GM10248 (cell line): Measurements from ENCODE around the gene CTNNA3.
"Not testable (repeated sequence)": the region's sequence is repeated elsewhere in the genome, so short reads cannot be mapped to it uniquely, and the experiment has no call there.

Experiments used
- CTCF ChIA-PET: fragments of 300-600 bp; sonication (Branson Sonifier 250); formaldehyde crosslinking; extraction: SDS; loops from one replicate; lab custom pipeline; 2021; ENCODE audit warnings: antibody characterized with exemption; lab: Yijun Ruan, JAX
- POLR2A ChIA-PET: fragments of 350-650 bp; sonication (Branson Sonifier 250); formaldehyde crosslinking; extraction: SDS; loops from one replicate; lab custom pipeline; 2020; ENCODE audit warnings: antibody characterized with exemption; lab: Yijun Ruan, JAX
- DNase-seq: peaks from one replicate; pipeline ENCODE4 v3.0.0; 2012; ENCODE audit errors: extremely low spot score
- TF ChIP-seq, protein P1 (sequence below): IDR thresholded peaks from 2 replicates; pipeline ENCODE4 v1.5.1; 2012; ENCODE audit warnings: mild to moderate bottlenecking, low read depth; ENCODE audit errors: extremely low read depth, missing control alignments, control extremely low read depth

CTNNA3 gene

DNA sequence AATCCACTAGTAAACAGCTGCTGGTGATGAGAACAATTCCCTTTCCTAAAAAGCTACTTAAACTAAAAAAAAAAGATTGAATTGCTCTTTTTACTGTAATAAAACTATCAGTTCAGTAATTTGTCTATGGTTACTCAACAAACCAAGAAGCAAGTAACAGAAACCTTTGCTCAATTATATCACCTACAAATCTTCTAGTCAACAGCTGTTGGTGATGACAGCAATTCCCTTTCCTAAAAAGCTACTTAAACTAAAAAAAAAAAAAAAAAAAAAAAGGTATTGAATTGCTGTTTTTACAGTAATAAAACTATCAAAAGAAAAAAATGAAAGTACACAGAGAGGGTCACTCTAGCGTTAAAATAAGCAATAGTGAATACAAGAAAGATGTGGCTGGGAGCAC is 158.1 kb downstream of the CTNNA3 start:
- POLR2A ChIA-PET: no interaction called here
- DNase-seq: no peak
- TF ChIP-seq, protein P1, sequence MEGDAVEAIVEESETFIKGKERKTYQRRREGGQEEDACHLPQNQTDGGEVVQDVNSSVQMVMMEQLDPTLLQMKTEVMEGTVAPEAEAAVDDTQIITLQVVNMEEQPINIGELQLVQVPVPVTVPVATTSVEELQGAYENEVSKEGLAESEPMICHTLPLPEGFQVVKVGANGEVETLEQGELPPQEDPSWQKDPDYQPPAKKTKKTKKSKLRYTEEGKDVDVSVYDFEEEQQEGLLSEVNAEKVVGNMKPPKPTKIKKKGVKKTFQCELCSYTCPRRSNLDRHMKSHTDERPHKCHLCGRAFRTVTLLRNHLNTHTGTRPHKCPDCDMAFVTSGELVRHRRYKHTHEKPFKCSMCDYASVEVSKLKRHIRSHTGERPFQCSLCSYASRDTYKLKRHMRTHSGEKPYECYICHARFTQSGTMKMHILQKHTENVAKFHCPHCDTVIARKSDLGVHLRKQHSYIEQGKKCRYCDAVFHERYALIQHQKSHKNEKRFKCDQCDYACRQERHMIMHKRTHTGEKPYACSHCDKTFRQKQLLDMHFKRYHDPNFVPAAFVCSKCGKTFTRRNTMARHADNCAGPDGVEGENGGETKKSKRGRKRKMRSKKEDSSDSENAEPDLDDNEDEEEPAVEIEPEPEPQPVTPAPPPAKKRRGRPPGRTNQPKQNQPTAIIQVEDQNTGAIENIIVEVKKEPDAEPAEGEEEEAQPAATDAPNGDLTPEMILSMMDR: no peak
- CTCF ChIA-PET: no interaction called here

DNA sequence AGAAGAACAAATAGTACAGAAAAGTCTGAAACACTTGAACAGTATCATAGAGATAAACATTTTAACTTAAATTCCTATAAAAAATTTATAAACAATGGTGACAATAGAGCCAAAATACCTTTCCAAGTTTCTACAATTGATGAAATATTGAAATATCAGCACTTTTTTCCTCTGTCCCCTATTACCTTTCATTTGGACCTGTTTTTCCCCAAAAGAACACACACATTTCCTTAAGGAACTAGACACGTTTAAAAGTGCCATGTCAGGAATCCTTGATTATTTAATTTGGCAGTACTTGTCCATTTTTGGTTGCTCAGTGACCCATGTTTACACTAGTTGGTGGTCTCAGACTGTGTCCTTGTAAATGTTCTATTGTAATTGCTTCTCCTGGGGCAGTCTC is 162.6 kb downstream of the CTNNA3 start:
- DNase-seq: no peak
- ChIA-PET CTCF (no interaction called here), POLR2A (no interaction called here)
- TF ChIP-seq, protein P1: no peak

DNA sequence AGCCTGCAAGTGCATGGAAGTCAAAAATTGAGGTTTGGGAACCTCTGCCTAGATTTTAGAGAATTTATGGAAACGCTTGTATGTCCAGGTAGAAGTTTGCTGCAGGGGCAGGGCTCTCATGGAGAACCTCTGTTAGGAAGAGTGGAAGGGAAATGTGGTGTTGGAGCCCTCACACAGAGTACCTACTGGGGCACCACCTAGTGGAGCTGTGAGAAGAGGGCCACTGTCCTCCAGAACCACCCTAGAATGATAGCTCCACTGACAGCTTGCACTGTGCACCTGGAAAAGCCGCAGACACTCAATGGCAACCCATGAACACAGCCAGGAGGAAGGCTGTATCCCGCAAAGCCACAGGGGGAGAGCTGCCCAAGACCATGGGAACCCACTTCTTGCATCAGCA is 165.0 kb downstream of the CTNNA3 start:
- CTCF ChIA-PET: interaction anchor here (2.3 kb wide), 1 partner anchor 10 kb away, joined by 9 read pairs; no protein-coding TSS in a partner anchor
- DNase-seq, POLR2A ChIA-PET: not testable (repeated sequence)

DNA sequence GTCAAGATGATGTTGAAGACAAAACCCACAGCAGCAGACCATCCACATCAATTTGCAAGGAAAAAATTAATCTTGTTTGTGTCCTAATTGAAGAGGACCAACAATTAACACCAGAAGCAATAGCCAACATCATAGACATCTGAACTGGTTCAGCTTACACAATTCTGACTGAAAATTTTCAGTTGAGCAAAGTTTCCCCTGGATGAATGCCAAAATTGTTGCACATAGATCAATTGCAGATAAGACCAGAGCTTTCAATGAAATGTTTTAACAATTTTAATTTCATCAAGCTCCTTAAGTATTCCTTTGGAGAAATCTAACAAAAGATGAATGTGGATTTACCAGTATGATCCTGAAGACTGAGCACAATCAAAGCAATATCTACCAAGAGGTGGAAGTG is 168.6 kb downstream of the CTNNA3 start:
- no peak for DNase-seq
- POLR2A ChIA-PET: no interaction called here
- CTCF ChIA-PET: no interaction called here
- TF ChIP-seq, protein P1: no peak

- ChIA-PET POLR2A (interaction anchor here (0.5 kb wide), 1 partner anchor 102 kb away, joined by 3 read pairs; no protein-coding TSS in a partner anchor), CTCF (interaction anchor here (0.6 to 2.3 kb wide), 14 partner anchors 10 to 1245 kb away, joined by 3 to 9 read pairs (median 4); no protein-coding TSS in a partner anchor)
- TF ChIP-seq, protein P1: no peak
- no peak for DNase-seq
Observed at GRCh38 chr10:67521546-67521945, 174.4 kb downstream of the CTNNA3 start.

DNA sequence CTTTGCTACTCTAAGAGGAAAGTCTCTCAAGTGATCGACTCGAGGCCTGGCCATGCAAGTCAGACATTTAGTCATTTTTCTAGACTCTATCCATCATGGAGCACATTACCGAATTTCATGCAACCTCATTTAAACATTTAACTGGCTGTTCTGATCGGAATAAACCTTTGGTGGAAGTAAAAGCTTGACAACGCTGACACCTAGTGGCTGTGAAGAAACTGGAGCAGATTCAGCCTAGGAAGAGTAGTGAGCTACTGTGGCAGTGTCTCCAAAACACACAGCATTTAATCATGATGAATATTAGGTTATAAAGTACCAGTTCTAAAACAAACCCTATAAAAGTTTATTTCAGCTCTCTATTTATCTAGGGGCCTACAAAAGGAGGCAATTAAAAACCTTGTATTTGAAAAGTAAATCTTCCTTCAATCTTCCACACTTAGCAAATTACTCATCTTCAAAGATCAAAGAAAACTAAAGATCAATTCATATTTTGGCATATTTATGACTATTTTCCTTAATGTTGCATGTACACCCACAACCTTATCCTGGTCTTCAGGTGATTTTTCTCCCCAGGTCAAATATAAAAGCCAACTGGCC is 175.0 kb downstream of the CTNNA3 start:
- peak; percentile 36 for DNase-seq
- POLR2A ChIA-PET: interaction anchor here (0.5 kb wide), 1 partner anchor 101 kb away, joined by 3 read pairs; no protein-coding TSS in a partner anchor
- TF ChIP-seq, protein P1: peak; percentile 84
- CTCF ChIA-PET: interaction anchor here (0.6 to 2.3 kb wide), 13 partner anchors 9 to 1245 kb away, joined by 3 to 9 read pairs (median 4); no protein-coding TSS in a partner anchor

GRCh38 chr10:67519434-67519833 is 176.6 kb downstream of the CTNNA3 start:
- ChIA-PET CTCF (interaction anchor here (0.9 to 1.6 kb wide), 5 partner anchors 11 to 594 kb away, joined by 3 to 6 read pairs (median 4); partner anchors contain the start of gene LRRTM3), POLR2A (no interaction called here)
- no peak for DNase-seq
- TF ChIP-seq, protein P1: no peak
